Right lobe of liver (tissue), 4 donors: ENCODE results near the gene PCDHB2.

Experiments used
- CTCF ChIP-seq, 4 donors: fragments of 200-600 bp in 3 of 4; fragments of 450-650 bp in 1 of 4; IDR thresholded peaks; one replicate each; pipeline versions ENCODE4 v1.5.1 to v1.8.0; 2016 to 2022; ENCODE audit warnings: antibody characterized with exemption in 4 of 4, mild to moderate bottlenecking in 2 of 4
- POLR2A ChIP-seq: fragments of 450-650 bp; IDR thresholded peaks from one replicate; pipeline ENCODE4 v1.6.1; 2017; ENCODE audit warnings: antibody characterized with exemption, mild to moderate bottlenecking
- donor health status: DM: no; HTN: no; CAD: no.
- donor health status: DM: no; HTN: no; CAD: no.
- donor health status: DM: no; HTN: yes; CAD: no.

GRCh38 chr5:141121985-141122384, 27.6 kb downstream of the PCDHB2 start:
- TF ChIP-seq CTCF (IDR thresholded peaks at IDR 0.05) (no peak), POLR2A (no peak)
